Activated naive CD4-positive, alpha-beta T cell treated with Interleukin-2 at 50 U/mL for 16 hours (primary cell): ENCODE measurements around the gene NOC2L.

Experiments used
- DNase-seq: peaks from one replicate; pipeline ENCODE4 v3.0.0-alpha.2; 2020

The NOC2L gene

DNA sequence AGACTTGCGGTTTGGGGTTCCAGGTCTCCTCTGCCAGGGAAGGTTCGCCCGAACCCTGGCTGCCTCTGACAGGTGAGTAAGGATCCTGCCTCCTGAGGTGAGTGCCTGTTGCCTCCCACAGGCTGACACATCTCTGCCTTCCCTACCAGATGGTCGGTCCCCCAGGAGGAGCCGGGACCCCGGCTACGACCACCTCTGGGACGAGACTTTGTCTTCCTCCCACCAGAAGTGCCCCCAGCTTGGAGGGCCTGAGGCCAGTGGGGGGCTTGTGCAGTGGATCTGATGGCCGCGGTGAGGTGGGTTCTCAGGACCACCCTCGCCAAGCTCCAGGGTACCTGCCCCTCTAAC lies 15.2 kb upstream of the NOC2L start:
- no peak for DNase-seq

DNA sequence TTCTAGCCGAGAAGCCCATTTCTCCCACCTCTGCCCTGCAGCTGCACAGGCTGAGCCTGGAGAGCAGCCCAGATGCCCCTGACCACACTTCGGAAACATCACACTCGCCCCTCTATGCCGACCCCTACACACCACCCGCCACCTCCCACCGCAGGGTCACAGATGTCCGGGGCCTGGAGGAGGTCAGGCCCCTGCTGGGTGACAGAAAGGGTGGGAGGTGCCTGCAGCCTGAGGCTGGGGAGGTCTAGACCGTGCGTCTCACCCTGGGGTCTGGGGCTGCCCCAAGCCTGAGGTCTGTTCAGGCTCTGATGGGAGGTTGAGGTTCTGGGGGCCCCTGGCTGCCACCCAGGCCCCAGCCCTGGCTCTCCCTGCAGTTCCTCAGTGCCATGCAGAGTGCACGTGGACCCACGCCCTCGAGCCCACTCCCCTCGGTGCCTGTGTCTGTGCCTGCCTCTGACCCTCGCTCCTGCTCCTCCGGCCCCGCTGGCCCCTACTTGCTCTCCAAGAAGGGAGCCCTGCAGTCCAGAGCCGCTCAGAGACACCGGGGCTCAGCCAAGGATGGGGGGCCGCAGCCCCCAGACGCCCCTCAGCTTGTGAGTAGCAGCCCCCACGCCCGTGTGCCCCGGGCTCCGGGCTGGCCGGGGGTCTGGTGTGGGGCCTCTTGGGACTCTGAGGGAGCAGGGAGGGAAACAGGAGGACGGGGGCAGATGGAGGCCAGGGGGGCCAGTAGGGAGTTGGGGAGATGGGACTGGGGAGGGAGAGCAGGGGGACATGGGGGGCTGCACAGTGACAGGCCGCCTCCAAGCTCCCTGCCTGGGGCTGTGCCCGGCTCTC lies 14.6 kb upstream of the NOC2L start:
- no peak for DNase-seq

DNA sequence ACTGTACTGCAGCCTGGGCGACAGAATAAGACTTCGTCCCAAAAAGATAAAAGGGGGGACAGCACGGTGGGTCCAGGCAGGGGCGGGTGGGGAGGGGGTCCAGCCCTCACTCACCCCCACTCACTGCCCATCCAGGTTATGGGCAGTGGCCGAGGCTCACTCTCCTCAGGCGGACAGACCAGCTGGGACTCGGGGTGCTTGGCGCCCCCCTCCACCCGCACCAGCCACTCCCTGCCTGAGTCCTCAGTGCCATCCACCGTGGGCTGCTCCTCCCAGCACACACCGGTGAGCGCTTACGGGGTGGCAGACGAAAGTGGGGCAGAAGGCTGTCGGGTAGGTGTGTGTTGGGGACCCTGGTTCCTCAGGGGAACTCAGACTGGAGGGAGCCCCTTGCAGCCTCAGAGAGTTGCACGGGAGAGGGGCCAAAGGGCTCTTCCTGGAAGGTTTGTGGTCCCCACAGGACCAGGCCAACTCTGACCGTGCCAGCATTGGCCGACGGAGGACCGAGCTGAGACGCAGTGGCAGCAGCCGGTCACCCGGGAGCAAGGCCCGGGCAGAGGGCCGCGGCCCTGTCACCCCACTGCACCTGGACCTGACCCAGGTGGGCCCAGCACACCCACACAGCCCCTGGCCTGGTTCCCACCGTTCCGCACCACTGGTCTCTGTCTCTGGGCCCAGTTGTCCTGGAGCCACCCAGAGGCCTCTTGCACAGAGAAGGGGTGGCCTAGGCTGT lies 13.8 kb upstream of the NOC2L start:
- no peak for DNase-seq

DNA sequence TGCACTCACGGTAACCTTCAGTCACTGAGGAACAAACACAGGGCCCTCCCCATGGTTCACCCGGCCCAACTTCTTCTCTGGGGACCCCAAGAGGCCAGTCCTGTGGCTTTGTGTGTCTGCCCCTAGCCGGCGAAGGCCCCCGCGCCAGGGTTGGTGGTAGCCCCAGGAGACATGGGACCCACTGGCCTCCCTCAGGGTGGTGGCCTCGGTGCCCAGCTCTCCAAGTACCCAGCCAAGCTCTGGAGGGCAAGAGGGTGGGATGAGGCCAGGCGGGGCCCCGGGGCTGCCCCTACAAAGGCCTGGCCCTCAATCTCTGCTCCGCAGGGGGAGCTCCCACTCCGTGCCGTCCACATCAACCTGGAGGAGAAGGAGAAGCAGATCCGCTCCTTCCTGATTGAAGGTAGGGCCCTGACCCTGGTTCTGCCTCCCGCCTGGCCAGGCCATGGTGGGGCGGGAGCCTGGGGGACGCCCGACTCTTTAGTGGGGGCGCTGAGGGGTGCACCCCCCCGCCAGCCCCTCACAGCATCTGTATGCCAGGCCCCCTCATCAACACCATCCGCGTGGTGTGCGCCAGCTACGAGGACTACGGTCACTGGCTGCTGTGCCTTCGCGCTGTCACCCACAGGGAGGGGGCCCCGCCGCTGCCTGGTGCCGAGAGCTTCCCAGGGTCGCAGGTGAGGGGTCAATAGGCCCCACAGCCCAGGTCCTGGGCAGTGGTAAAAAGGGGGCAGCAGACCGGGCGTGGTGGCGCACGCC lies 12.9 kb upstream of the NOC2L start:
- no peak for DNase-seq

DNA sequence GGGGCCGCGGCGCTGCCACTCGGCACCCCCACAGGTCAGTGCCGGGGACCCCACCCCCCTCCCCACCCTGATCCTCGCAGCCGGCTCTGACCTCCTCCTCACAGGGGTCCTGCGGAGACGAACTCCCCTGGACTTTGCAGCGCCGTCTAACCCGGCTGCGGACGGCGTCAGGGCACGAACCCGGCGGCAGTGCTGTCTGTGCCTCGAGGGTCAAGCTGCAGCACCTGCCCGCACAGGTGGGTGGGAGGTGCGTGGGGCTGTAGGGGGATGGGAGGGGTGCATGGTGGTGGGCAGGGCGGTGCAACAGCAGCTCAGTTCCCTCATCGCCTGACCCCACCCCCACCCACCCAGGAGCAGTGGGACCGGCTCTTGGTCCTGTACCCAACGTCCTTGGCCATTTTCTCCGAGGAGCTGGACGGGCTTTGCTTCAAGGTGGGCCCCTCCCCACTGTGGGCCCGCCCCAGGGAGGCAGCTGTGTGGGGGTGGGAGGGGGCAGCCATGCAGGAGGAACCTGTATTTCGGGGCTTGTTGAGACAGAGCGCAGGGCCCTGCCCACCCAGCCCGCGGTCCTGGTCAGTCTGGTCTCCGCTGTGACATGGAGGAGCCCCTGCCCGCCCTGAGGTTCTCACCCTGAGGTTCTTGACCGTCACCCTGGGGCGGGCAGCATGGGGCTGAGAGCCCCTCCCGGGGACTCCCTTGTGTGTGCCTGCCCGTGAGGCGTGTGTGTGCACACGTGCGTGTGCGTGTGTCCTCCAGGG lies 12.1 kb upstream of the NOC2L start:
- DNase-seq: no peak

DNA sequence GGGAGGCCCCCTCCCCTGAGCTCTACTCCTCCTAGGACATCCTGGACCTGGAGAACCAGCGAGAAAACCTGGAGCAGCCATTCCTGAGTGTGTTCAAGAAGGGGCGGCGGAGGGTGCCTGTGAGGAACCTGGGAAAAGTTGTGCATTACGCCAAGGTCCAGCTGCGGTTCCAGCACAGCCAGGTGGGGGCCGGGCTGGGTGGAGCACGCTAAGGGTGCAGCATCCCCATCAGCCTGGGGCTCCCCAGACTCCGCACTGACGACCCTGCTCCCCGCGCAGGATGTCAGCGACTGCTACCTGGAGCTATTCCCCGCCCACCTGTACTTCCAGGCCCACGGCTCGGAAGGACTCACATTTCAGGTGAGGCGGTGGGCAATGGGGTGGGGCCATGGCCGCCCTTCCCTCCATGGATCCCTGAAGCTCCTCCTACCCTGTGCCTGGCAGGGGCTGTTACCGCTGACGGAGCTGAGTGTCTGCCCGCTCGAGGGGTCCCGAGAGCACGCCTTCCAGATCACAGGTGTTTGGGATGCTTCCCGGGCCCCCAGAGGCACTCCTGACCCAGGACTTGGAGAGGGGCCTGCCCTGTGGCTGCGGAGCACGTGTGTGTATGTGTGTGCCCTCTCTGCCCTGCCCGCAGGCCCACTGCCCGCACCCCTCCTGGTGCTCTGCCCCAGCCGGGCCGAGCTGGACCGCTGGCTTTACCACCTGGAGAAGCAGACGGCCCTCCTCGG lies 11.4 kb upstream of the NOC2L start:
- no peak for DNase-seq

DNA sequence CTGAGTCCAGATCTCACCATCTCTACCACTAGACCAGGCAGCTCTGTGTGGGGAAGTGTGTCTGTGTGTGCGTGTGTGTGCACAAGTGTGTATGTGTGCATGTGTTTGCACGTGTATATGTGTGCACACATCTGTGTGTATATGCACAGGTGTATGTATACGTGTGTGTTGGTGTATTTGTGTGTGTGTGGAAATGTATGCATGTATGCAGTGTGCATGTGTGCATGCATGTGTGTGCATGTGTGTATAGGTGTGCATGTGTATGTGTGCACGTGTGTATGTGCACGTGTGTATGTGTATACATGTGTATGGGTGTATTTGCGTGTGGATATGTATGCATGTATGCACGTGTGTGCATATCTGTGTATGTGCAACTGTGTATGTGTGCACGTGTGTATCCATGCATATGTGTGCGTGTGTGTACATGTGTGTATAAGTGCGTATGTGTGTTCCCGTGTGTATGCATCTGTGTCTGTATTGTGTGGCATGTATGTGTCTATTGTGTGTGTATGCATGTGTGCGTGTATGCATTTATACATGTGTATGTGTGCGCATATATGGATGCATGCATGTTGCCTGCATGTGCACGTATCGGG lies 10.3 kb upstream of the NOC2L start:
- DNase-seq: no peak

DNA sequence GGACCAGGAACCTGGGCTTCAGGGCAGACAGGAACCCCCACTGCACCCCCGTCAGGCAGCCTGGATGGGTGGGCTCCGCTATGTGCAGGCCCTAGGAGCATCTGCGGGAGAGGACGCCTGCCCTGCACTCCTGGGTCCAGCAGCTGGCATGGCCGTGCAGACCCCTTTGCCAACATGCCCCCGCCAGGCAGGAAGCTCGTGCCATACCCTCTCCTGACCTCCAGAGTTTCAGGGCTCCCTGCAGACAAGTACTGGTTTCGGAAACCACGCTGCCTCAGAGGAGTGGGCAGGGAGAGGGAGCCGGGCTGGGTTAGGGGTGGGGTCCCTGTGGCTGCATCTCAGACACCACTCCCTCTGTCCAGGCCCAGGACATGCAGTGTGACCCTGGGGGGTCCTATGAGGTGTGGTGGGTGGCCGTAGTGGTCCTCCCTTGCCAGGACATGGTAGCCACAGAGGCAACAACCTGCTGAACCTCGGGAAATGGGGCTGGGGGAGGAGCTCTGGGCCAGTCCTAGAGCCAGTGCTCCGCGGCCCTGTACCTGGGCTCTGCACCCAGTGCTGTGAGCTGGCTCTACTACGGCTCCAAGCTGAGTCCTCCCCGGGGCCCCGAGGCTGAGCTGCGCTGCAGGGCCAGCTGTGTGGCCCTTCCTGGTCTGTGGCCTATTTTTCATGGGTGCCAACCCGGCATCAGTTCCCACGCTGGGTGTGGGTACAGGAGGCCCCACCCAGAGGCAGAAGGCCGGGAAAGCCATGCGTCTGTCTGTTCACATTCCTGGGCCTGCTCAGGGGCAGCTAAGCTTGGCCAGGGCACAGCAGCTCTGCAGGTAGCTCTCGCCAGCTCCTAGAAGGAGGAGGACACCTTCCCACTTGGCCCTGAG lies 8.6 kb upstream of the NOC2L start:
- no peak for DNase-seq

DNA sequence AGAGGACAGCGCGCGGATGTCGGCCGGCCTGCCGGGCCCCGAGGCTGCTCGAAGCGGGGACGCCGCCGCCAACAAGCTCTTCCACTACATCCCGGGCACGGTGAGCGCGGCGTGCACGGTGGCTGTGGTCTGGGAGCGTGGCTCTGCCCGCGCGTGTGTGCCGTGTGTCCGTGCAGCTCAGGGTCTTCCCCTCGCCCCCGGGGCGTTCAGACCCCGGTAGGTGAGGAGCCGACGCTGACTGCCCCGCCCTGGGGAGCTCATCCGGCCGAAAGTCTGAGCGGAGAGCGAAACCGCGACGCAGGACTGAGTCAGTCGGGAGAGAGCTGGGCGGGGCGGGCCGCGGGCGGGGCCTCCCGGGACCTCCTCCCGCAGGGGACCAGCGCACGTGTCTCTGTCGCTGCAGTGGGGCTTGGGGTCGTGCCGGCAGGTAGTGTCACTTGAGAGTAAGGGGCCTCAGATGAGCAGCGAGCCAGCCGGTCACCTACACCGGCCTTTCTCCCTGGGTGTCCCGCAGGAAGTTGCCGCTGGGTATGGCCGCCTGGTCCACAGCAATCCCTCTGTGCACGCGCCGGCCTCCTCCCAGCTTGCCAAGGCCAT lies 7.7 kb upstream of the NOC2L start:
- DNase-seq: peak; percentile 86

DNA sequence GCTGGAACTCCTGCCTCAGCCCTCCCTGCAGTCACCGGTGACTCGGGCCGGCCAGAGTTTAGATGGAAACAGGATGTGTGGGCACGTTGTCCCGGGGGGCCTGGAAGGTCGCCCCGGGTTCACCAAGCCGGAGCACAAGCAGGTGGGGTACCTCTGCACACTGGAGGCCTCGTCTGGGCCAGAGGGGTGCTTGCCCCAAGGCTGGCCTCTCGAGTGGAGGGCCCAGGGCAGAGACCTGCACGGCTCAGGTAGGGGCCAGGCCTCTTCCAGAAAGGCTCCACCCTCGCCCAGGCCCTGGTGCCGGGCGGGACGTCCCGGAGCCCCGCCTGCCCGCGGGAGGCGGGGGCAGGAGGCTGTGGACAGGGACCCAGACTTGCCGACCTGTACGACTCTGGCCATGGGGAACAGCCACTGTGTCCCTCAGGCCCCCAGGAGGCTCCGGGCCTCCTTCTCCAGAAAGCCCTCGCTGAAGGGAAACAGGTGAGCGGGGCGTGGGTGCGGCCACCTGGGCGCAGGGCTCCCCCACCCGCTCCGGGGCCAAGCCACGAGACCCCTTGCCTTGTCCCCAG lies 7.2 kb upstream of the NOC2L start, which contains the start of gene PLEKHN1:
TSS of gene PLEKHN1 (plus strand) at position 348 of the 569 bp plus-strand sequence. CDS start at position 398, 50 bp downstream.
- DNase-seq: peak; percentile 28

DNA sequence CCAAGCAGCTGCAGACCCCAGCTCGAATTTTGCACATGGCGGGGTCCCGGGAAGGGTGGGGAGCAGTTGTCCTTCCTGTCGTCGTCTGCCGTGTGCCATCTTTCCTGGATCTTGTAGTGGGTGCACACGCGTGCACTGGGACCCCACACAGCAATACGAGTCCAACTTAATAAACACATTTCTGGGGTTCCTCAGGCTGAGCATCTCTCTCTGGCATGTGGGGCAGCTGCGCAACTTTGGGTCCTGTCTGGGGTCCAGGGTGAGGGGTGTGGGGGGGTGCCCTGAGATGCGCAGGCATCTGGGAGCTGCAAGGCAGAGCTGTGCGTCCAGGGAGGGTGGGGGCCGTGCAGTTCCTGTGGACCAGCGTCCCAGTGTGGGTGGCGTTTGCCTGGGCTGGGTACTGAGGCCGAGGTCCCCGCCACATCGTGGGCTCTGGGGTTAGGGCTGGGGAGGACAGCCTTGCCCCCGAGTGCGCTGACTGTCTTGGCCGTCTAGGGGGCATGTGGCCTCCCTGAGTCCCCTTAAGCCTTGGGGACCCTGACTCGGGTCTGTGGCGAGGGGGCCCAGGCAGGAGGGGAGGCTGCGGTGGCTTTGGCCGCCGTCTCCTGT lies 6.6 kb upstream of the NOC2L start:
- DNase-seq: no peak

DNA sequence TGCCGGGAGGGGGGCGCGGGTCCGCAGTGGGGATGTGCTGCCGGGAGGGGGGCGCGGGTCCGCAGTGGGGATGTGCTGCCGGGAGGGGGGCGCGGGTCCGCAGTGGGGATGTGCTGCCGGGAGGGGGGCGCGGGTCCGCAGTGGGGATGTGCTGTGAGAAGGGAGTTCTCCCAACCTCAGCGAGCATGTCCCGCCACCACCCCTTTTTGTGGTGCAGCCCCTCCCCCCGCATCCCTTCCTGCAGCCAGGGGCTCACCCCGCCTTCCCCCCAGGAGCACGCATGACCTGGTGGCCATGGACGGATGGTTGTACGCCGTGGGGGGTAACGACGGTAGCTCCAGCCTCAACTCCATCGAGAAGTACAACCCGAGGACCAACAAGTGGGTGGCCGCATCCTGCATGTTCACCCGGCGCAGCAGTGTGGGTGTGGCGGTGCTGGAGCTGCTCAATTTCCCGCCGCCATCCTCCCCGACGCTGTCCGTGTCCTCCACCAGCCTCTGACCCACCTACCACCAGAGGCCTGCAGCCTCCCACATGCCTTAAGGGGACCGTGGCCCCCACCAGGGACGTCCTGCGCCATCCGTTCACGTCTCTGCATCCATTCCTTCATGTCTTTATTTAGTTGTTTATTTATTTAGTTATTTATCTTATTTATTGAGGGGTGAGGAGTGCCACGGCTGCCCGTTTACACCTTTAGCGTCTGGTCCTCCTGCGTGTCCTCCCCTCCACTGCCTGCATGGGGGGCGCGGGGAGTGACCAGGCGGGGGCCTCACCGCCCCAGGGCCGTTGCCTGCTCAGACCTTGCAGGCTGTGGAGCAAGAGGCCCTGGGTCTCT lies 5.9 kb upstream of the NOC2L start:
- DNase-seq: no peak

DNA sequence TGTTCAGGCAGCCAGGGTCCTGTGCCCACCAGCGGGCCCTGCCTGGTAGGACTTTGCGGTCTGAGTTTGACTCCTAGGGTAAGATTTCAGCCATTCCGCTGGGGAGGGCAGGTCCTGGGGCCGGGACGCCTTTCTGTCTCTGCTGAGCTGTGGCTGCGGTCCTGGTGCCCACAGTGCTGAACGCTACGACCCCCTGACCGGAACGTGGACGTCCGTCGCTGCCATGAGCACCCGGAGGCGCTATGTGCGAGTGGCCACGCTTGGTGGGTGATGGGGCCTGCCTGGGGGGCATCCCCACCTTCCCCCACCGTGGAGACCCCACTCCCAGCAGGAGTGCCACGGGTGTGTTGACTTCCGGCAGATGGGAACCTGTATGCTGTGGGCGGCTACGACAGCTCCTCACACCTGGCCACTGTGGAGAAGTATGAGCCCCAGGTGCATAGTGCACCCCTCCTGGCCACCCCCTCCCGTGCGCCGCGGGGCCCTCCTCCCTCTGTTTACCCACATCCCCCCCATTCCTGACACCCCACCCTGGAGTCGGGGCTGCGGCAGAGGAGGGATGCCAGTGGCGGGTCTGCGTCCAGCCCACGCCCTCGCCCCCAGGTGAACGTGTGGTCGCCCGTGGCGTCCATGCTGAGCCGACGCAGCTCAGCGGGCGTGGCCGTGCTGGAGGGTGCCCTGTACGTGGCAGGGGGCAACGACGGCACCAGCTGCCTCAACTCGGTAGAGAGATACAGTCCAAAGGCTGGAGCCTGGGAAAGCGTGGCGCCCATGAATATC lies 4.9 kb upstream of the NOC2L start:
- no peak for DNase-seq

DNA sequence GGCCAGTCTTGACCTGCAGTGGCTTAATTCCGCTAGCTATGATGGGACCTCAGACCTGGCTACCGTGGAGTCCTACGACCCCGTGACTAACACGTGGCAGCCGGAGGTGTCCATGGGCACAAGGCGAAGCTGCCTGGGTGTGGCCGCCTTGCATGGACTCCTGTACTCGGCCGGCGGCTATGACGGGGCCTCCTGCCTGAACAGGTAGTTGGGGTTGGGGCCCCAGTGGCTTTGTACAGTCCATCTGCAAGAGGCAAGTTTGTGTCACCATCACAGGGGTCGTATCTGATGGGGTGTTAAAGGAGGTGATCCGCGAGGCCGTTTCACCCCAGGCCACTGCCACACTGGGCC lies 4.2 kb upstream of the NOC2L start:
- DNase-seq: no peak

DNA sequence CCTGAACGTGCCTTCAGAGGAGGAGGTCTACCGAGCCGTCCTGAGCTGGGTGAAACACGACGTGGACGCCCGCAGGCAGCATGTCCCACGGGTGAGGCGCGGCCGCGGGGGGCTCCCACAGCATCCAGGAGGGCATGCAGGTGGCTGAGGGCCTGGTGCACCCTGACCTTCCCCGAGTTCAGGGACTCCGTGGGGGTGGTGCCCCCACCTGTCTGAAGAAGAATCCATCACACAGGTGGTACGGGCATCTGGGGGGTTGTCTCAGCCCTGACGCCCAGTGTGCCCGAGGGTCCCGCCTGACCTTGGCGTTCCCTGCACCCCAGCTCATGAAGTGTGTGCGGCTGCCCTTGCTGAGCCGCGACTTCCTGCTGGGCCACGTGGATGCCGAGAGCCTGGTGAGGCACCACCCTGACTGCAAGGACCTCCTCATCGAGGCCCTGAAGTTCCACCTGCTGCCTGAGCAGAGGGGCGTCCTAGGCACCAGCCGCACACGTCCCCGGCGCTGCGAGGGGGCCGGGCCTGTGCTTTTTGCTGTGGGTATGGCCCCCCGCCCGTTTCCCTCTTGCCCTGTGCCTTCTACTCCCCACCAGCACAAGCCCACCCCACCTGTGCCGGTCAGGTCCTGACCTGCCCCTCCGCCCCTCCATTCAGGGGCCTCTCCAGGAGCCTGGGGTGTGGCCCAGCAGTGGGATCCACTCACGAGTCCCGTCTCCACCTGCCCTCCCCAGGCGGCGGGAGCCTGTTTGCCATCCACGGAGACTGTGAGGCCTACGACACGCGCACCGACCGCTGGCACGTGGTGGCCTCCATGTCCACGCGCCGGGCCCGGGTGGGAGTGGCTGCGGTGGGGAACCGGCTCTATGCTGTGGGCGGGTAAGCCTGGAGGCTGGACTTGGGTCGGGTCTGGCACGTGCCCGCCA lies 3.6 kb upstream of the NOC2L start:
- DNase-seq: no peak

DNA sequence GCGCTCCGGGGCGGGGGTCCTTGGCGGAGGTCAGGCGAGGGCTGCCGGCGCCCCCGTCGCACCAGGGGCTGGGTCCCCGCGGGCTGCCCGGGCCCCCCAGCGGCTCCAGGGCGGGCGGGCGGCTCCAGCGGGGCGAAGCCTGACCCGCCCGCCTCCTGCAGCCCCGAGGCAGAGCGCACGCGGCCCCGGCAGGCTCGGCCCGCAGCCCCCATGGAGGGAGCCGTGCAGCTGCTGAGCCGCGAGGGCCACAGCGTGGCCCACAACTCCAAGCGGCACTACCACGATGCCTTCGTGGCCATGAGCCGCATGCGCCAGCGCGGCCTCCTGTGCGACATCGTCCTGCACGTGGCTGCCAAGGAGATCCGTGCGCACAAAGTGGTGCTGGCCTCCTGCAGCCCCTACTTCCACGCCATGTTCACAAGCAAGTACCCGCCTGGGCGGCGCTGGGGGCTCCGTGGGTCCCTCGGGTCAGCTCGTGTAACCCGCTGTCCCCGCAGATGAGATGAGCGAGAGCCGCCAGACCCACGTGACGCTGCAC lies 2.1 kb upstream of the NOC2L start:
- DNase-seq: no peak
